Measurements from ENCODE around the gene KRT76.
"Not testable (repeated sequence)": the region's sequence is repeated elsewhere in the genome, so short reads cannot be mapped to it uniquely, and the experiment has no call there.

The KRT76 gene

GRCh38 chr12:52765702-52766101 is 11.4 kb downstream of the KRT76 start:
- Histone ChIP-seq H3K9ac (ENCODE audit: low read length in 2 of 2) (no peak overlapping the region), H3K4me1 (ENCODE audit: control insufficient read depth, insufficient read depth, low read length) (no peaks in the 10 kb centered on the region), H3K27ac (ENCODE audit: low read length) (no peak overlapping the region), H3K4me3 (ENCODE audit: low read length in 2 of 2) (no peak overlapping the region), H3K36me3 (ENCODE audit: control insufficient read depth in 2 of 2, insufficient read depth in 2 of 2, low read length in 2 of 2) (no peaks in the 10 kb centered on the region), H3K27me3 (ENCODE audit: control insufficient read depth in 1 of 2, insufficient read depth in 2 of 2, low read length in 2 of 2) (no peaks in the 10 kb centered on the region), H3K9me3 (ENCODE audit: control insufficient read depth in 2 of 2, low read length in 2 of 2) (peaks cover 5% of the 10 kb centered on the region in 2 donors)

GRCh38 chr12:52763991-52764390 is 13.2 kb downstream of the KRT76 start:
- Histone ChIP-seq H3K36me3 (ENCODE audit: control insufficient read depth in 2 of 2, insufficient read depth in 2 of 2, low read length in 2 of 2) (no peaks in the 10 kb centered on the region), H3K27me3 (ENCODE audit: control insufficient read depth in 1 of 2, insufficient read depth in 2 of 2, low read length in 2 of 2) (no peaks in the 10 kb centered on the region), H3K4me3 (ENCODE audit: low read length in 2 of 2) (no peak overlapping the region), H3K9me3 (ENCODE audit: control insufficient read depth in 2 of 2, low read length in 2 of 2) (peaks cover 5 to 10% of the 10 kb centered on the region in 2 donors), H3K9ac (ENCODE audit: low read length in 2 of 2) (no peak overlapping the region), H3K4me1 (ENCODE audit: control insufficient read depth, insufficient read depth, low read length) (no peaks in the 10 kb centered on the region), H3K27ac (ENCODE audit: low read length) (no peak overlapping the region)

DNA sequence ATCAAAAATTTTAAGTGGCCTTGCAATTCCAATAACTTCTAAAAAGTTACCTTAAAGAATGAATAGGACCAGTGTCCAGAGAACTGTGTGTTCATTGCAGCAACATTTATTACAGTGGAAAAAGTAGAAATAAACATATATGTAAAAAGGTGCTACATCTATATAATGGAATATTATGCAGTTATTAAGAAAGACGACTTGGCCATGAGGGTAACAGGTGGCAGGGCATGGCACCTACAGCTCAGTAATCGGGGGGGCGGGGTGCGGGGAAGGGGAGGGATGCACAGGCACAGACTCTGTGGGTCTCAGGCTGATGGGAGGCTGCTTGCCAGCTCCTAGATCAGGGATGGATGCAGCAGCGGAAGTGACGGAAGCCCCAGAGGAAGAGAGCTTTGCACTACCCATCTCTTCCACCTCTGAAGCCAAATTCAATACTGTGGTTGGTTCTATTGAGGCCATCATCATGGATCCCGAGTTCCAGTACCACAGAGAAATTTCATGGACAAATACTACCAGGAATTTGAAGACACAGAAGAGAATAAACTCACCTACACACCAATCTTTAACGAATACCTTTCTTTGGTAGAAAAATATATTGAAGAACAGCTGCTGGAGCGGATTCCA is 14.0 kb downstream of the KRT76 start:
- H3K27ac ChIP-seq (ENCODE audit: low read length): no peak overlapping the region

DNA sequence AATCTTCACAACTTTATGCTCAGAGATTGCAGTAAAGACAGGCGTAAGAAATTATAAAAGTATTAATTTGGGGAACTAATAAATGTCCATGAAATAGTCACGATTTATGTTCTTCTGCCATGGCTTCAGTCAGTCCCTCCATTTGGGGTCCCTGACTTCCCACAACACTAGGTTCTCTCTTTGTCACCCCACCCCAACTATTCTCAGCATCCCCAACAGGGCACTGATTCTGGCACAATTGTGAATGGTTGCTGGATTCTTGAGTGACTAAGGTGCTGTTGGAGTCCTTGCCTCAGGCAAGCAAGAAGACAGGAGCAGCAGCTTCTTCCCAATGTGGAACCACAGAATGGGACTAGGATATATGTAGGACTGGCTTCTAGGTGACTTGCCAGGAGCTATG is 15.3 kb downstream of the KRT76 start:
- Histone ChIP-seq H3K27ac (ENCODE audit: low read length) (no peak overlapping the region), H3K4me3 (ENCODE audit: low read length in 2 of 2) (no peak overlapping the region), H3K4me1 (ENCODE audit: control insufficient read depth, insufficient read depth, low read length) (no peaks in the 10 kb centered on the region), H3K9me3 (ENCODE audit: control insufficient read depth in 2 of 2, low read length in 2 of 2) (peaks cover 10% of the 10 kb centered on the region in 2 donors), H3K36me3 (ENCODE audit: control insufficient read depth in 2 of 2, insufficient read depth in 2 of 2, low read length in 2 of 2) (no peaks in the 10 kb centered on the region), H3K27me3 (ENCODE audit: control insufficient read depth in 1 of 2, insufficient read depth in 2 of 2, low read length in 2 of 2) (peaks cover 0 to 4% of the 10 kb centered on the region in 2 donors), H3K9ac (ENCODE audit: low read length in 2 of 2) (no peak overlapping the region)

More for the DNA sequence above, 14.0 kb downstream of the KRT76 start:
- Histone ChIP-seq H3K27me3 (ENCODE audit: control insufficient read depth in 1 of 2, insufficient read depth in 2 of 2, low read length in 2 of 2) (no peaks in the 10 kb centered on the region), H3K9me3 (ENCODE audit: control insufficient read depth in 2 of 2, low read length in 2 of 2) (peaks cover 7 to 10% of the 10 kb centered on the region in 2 donors), H3K4me3 (ENCODE audit: low read length in 2 of 2) (no peak overlapping the region), H3K9ac (ENCODE audit: low read length in 2 of 2) (no peak overlapping the region), H3K4me1 (ENCODE audit: control insufficient read depth, insufficient read depth, low read length) (no peaks in the 10 kb centered on the region), H3K36me3 (ENCODE audit: control insufficient read depth in 2 of 2, insufficient read depth in 2 of 2, low read length in 2 of 2) (no peaks in the 10 kb centered on the region)

DNA sequence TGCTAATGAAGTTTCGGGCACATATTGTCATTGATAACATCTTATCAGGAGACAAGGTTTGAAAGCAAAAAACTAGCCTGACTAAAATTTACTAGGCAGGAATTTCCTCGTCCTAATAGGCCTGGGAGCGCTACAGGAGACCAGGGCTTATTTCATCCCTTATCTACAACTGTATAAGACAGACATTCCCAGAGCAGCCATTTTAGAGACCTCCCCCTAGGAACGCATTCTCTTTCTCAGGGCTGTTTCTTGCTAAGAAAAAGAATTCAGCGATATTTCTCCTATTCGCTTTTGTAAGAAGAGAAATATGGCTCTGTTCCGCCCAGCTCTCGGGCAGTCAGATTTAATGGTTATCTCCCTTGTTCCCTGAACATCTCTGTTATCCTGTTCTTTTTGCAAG is 15.9 kb downstream of the KRT76 start:
- not testable (repeated sequence) for H3K4me1 ChIP-seq (ENCODE audit: control insufficient read depth, insufficient read depth, low read length); H3K36me3 ChIP-seq (ENCODE audit: control insufficient read depth in 2 of 2, insufficient read depth in 2 of 2, low read length in 2 of 2); H3K4me3 ChIP-seq (ENCODE audit: low read length in 2 of 2); H3K9me3 ChIP-seq (ENCODE audit: control insufficient read depth in 2 of 2, low read length in 2 of 2); H3K27ac ChIP-seq (ENCODE audit: low read length); H3K9ac ChIP-seq (ENCODE audit: low read length in 2 of 2); H3K27me3 ChIP-seq (ENCODE audit: control insufficient read depth in 1 of 2, insufficient read depth in 2 of 2, low read length in 2 of 2)

DNA sequence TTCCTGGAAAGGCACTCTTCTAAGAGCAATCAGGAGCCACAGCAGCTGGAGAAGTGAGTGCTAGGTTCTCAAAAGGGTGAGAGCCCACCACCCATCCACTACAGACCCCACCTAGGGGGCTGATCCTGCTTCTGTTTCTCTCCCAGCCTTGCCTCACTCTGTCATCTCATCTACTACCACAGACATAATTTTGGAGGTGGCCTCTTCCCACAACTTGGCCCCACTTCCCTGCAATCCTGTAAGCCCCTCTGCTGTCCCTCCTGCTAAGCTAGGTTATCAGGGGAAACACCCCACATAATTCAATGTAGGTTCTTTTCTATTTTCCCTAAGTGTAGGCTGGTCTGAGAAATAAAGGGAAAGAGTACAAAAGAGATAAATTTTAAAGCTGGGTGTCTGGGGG is 16.5 kb downstream of the KRT76 start:
- no peaks in the 10 kb centered on the region for H3K4me1 ChIP-seq (ENCODE audit: control insufficient read depth, insufficient read depth, low read length)
- peaks cover 0 to 4% of the 10 kb centered on the region in 2 donors for H3K27me3 ChIP-seq (ENCODE audit: control insufficient read depth in 1 of 2, insufficient read depth in 2 of 2, low read length in 2 of 2)
- H3K27ac ChIP-seq (ENCODE audit: low read length): no peak overlapping the region
- H3K9me3 ChIP-seq (ENCODE audit: control insufficient read depth in 2 of 2, low read length in 2 of 2): peaks cover 10% of the 10 kb centered on the region in 2 donors
- H3K4me3 ChIP-seq (ENCODE audit: low read length in 2 of 2): no peak overlapping the region
- no peaks in the 10 kb centered on the region for H3K36me3 ChIP-seq (ENCODE audit: control insufficient read depth in 2 of 2, insufficient read depth in 2 of 2, low read length in 2 of 2)
- no peak overlapping the region for H3K9ac ChIP-seq (ENCODE audit: low read length in 2 of 2)

DNA sequence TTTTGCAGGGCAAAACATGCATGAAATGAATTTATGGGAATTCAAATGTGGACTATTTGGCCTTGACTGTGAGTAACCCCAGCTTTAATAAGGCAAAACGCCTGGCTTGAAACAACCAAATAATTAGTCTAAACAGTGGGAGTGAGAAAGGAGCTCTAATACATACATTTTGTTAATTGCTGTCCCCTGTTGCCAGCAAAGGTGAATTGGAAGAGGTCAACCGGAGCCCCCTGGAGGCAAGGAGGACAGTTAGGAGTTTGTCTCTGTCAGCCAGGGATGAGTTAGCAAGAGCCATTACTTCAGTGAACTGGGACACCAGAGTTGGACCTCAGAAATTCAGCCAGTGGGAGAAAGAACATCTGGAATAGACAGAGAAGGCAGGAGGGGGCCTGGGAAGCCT is 17.4 kb downstream of the KRT76 start:
- no peak overlapping the region for H3K4me3 ChIP-seq (ENCODE audit: low read length in 2 of 2)
- H3K9ac ChIP-seq (ENCODE audit: low read length in 2 of 2): no peak overlapping the region
- H3K27ac ChIP-seq (ENCODE audit: low read length): no peak overlapping the region
- peaks cover 2 to 4% of the 10 kb centered on the region in 2 donors for H3K27me3 ChIP-seq (ENCODE audit: control insufficient read depth in 1 of 2, insufficient read depth in 2 of 2, low read length in 2 of 2)
- H3K9me3 ChIP-seq (ENCODE audit: control insufficient read depth in 2 of 2, low read length in 2 of 2): peaks cover 10% of the 10 kb centered on the region in 2 donors
- no peaks in the 10 kb centered on the region for H3K4me1 ChIP-seq (ENCODE audit: control insufficient read depth, insufficient read depth, low read length)
- no peaks in the 10 kb centered on the region for H3K36me3 ChIP-seq (ENCODE audit: control insufficient read depth in 2 of 2, insufficient read depth in 2 of 2, low read length in 2 of 2)

- peaks cover 2 to 4% of the 10 kb centered on the region in 2 donors for H3K27me3 ChIP-seq (ENCODE audit: control insufficient read depth in 1 of 2, insufficient read depth in 2 of 2, low read length in 2 of 2)
- no peak overlapping the region for H3K27ac ChIP-seq (ENCODE audit: low read length)
- no peaks in the 10 kb centered on the region for H3K4me1 ChIP-seq (ENCODE audit: control insufficient read depth, insufficient read depth, low read length)
- H3K4me3 ChIP-seq (ENCODE audit: low read length in 2 of 2): no peak overlapping the region
- no peaks in the 10 kb centered on the region for H3K36me3 ChIP-seq (ENCODE audit: control insufficient read depth in 2 of 2, insufficient read depth in 2 of 2, low read length in 2 of 2)
- no peak overlapping the region for H3K9ac ChIP-seq (ENCODE audit: low read length in 2 of 2)
- H3K9me3 ChIP-seq (ENCODE audit: control insufficient read depth in 2 of 2, low read length in 2 of 2): peaks cover 10% of the 10 kb centered on the region in 2 donors
Measured at GRCh38 chr12:52759218-52759617, 17.9 kb downstream of the KRT76 start.

DNA sequence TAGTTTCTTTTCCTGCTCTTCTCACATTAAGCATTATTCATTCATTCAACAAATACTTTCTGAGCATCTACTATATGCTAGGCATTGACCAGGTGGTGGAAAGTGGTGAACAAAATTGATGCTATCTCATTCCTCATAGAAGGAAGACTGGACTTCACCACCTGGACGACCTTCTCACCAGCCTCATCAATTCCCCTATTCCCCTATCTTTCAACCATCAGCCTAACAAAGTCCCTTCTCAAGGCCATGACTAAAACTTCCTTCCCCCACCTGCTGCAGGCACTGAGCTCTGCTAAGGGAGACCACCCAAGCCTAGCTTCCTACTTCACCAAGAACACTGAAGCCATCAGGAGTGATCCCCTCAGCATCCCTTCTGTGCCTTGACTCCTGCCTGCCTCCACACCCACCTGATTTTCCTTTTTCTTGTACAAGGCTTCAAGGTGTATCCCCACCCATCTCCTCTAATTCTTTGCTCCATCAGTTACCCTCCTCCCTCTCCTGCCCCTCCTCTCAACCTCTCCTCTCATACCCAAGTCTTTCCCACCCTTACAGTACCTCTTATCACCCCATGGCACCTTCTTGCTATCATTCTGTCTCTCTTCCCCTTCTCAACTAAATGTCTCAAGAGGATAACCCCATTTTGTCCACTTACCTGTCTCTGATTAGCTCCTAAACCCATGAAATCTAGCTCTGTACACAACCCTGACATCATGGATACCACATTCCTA is 19.5 kb downstream of the KRT76 start:
- Histone ChIP-seq H3K36me3 (ENCODE audit: control insufficient read depth in 2 of 2, insufficient read depth in 2 of 2, low read length in 2 of 2) (no peaks in the 10 kb centered on the region), H3K4me1 (ENCODE audit: control insufficient read depth, insufficient read depth, low read length) (no peaks in the 10 kb centered on the region), H3K27me3 (ENCODE audit: control insufficient read depth in 1 of 2, insufficient read depth in 2 of 2, low read length in 2 of 2) (peaks cover 4 to 11% of the 10 kb centered on the region in 2 donors), H3K27ac (ENCODE audit: low read length) (no peak overlapping the region), H3K4me3 (ENCODE audit: low read length in 2 of 2) (no peak overlapping the region), H3K9ac (ENCODE audit: low read length in 2 of 2) (no peak overlapping the region), H3K9me3 (ENCODE audit: control insufficient read depth in 2 of 2, low read length in 2 of 2) (peaks cover 10% of the 10 kb centered on the region in 2 donors)

- no peak overlapping the region for H3K4me3 ChIP-seq (ENCODE audit: low read length in 2 of 2)
- peaks cover 4 to 11% of the 10 kb centered on the region in 2 donors for H3K27me3 ChIP-seq (ENCODE audit: control insufficient read depth in 1 of 2, insufficient read depth in 2 of 2, low read length in 2 of 2)
- H3K4me1 ChIP-seq (ENCODE audit: control insufficient read depth, insufficient read depth, low read length): no peaks in the 10 kb centered on the region
- no peaks in the 10 kb centered on the region for H3K36me3 ChIP-seq (ENCODE audit: control insufficient read depth in 2 of 2, insufficient read depth in 2 of 2, low read length in 2 of 2)
- H3K9ac ChIP-seq (ENCODE audit: low read length in 2 of 2): no peak overlapping the region
- H3K9me3 ChIP-seq (ENCODE audit: control insufficient read depth in 2 of 2, low read length in 2 of 2): peaks cover 5% of the 10 kb centered on the region in 2 donors
- no peak overlapping the region for H3K27ac ChIP-seq (ENCODE audit: low read length)
Measured at GRCh38 chr12:52756281-52756960, 20.7 kb downstream of the KRT76 start.
